ENCODE measurements around the gene SHE. TPM values are rescaled to one million over a fixed set of nuclear protein-coding genes. Genes with fewer than 3 reads are reported as not detected.

SHE gene
- total RNA-seq, 1 donor = 0.09 TPM

DNA sequence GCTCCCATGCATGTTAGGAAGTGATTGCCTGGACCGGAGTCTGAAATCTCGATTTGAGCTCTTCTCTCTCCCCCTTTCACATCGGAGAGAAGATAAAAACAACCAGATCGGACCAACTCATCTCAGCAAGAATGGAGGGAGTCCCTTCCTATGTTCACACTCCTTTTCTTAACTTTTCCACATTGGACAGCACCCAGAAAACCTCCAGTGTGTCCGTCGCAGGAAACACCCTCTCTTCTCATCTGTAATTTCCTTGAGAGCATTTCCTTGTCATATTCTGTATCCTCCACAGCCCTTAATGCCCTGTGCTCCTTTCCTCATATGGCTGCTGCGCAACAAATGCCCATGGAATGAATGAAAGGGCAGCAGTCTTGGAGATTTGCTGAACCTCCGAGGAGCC is 1.7 kb downstream of the SHE start:
- no peak for DNase-seq (ENCODE audit: low read depth)
- TF ChIP-seq, protein P1, sequence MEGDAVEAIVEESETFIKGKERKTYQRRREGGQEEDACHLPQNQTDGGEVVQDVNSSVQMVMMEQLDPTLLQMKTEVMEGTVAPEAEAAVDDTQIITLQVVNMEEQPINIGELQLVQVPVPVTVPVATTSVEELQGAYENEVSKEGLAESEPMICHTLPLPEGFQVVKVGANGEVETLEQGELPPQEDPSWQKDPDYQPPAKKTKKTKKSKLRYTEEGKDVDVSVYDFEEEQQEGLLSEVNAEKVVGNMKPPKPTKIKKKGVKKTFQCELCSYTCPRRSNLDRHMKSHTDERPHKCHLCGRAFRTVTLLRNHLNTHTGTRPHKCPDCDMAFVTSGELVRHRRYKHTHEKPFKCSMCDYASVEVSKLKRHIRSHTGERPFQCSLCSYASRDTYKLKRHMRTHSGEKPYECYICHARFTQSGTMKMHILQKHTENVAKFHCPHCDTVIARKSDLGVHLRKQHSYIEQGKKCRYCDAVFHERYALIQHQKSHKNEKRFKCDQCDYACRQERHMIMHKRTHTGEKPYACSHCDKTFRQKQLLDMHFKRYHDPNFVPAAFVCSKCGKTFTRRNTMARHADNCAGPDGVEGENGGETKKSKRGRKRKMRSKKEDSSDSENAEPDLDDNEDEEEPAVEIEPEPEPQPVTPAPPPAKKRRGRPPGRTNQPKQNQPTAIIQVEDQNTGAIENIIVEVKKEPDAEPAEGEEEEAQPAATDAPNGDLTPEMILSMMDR (IDR thresholded peaks at IDR 0.05; ENCODE audit: insufficient read depth, low read length) = no peak
- H3K4me3 ChIP-seq (ENCODE audit: low read depth, low read length) = no peak overlapping the region

DNA sequence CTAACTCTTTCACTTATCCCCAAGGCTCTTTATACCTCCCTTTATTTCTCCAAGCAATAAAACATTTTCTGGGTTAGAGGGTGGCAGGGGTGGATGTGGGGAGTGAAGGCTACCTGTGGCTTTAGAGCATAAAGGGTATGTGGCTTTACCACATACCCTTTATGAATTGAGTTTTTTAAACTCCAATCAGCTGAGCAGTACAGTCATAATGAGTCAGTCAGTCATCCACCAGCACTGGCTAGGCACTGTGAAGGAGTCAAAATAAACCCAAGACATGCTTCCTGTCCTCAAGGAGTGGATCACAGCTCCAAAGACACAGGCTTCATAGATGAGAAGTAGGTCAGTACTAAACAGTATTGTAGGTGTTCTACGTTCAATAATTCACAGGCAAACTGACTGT is 2.8 kb downstream of the SHE start:
- no peak for DNase-seq (ENCODE audit: low read depth)
- TF ChIP-seq, protein P1 (IDR thresholded peaks at IDR 0.05; ENCODE audit: insufficient read depth, low read length) = no peak
- no peak overlapping the region for H3K4me3 ChIP-seq (ENCODE audit: low read depth, low read length)

DNA sequence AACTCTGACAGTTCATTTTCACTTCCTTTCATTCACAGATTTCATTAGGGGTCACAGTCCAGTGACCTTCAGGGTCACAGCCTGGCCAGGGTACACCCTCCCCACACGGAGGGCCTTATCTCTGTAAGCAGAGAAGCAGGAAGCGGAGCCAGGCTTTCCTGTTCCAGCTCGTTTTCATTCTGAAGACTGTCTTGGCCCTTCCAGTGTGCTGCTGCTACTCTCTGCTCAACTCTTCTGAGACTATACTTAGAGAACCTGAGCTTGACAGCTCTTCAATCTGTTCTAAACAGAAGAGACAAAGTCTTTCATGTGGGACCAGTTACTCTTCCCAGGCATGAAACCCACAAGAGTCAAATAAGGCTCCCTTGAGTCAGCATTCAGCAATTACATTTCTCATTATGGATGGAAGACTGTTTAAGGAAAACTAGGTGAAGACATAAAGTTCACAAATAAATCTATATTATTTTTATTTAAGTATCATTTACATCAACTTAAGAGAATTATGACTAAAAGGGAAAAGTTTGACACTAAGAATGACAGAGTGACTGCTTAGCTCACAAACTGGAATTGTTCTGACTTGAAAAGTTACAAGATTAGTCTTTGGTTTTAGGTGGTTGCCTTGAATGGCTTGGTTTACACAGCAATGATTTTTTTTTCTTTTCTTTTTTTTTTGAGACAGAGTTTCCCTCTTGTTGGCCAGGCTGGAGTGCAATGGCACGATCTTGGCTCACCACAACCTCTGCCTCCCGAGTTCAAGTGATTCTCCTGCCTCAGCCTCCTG is 5.0 kb downstream of the SHE start:
- H3K4me3 ChIP-seq (ENCODE audit: low read depth, low read length) = no peak overlapping the region
- no peak for DNase-seq (ENCODE audit: low read depth)
- TF ChIP-seq, protein P1 (IDR thresholded peaks at IDR 0.05; ENCODE audit: insufficient read depth, low read length) = no peak

- H3K4me3 ChIP-seq (ENCODE audit: low read depth, low read length) = no peak overlapping the region
- DNase-seq (ENCODE audit: low read depth) = no peak
- TF ChIP-seq, protein P1 (IDR thresholded peaks at IDR 0.05; ENCODE audit: insufficient read depth, low read length) = no peak
Measured at GRCh38 chr1:154496383-154496782, 5.8 kb downstream of the SHE start.

DNA sequence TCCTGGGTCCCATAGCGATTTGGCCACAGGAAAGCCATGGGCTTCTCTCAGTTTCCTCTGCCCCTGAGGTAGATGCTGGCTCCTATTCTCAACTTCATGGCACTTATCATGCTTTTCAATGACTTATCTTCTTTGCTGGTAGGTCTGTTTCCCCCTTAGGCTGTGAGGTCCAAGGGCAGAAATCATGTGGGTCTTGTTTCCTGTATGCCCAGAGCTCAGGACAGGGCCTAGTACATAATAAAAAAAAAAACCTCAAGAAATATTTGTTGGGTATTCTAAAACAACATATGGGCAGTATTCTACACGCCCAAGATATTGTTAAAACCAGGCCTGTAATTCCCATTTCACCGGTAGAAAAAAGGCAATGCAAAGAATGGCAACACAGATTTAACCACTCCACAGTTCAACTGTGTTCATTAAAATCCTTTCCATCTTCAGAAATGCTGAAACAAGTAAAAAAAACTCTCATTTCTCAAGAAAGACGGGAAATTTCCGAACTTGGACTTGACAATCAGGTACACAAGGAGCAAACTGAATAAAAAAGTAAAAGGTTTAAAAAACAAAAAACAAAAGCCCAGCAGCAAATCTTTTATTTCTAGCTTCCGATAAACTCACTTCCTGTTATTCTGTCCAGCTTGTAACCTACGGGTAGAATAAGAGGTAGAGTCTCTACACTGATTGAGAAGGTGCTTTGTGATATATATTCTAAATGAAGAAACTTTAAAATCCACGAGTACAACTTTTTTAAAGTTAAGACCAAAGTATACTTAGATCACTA is 6.5 kb downstream of the SHE start:
- DNase-seq (ENCODE audit: low read depth) = no peak
- no peak overlapping the region for H3K4me3 ChIP-seq (ENCODE audit: low read depth, low read length)
- TF ChIP-seq, protein P1 (IDR thresholded peaks at IDR 0.05; ENCODE audit: insufficient read depth, low read length) = no peak

DNA sequence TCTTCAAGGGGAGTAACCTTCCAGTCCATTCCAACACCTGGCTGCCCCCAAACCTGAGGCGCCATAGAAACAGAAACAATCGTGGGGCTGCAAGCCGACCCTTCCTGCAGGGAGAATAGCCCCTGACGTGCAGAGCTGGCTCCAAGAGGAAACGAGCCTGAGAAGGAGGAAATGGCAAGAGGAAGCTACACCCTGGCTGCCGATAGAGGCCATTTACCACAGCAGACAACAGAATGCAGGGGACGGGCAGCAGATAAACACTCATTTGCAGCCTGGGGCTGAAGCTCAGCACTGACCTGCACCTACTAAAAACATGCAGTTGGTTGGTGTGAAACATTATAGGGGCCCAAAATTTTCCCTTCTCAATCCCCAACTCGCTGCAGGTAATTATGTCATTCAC is 8.9 kb downstream of the SHE start:
- TF ChIP-seq, protein P1 (IDR thresholded peaks at IDR 0.05; ENCODE audit: insufficient read depth, low read length) = no peak
- H3K4me3 ChIP-seq (ENCODE audit: low read depth, low read length) = no peak overlapping the region

More for the DNA sequence above, 8.9 kb downstream of the SHE start:
- no peak for DNase-seq (ENCODE audit: low read depth)

All from fibroblast of the aortic adventitia (primary cell).